DND-41 (cell line): ENCODE measurements around the gene CTBP1.

Experiments used
- EZH2 ChIP-seq: IDR thresholded peaks from 3 replicates; pipeline ENCODE4 v1.6.1; 2012; ENCODE audit warnings: borderline replicate concordance, low read depth, mild to moderate bottlenecking, moderate library complexity, low read length, inconsistent platforms; ENCODE audit not compliant: severe bottlenecking
- TF ChIP-seq, protein P1 (sequence below): IDR thresholded peaks from 2 replicates; pipeline ENCODE4 v1.5.1; 2012; ENCODE audit warnings: borderline replicate concordance, low read length, moderate library complexity, mild to moderate bottlenecking; ENCODE audit not compliant: poor library complexity, severe bottlenecking; ENCODE audit errors: extremely low read depth

DNA sequence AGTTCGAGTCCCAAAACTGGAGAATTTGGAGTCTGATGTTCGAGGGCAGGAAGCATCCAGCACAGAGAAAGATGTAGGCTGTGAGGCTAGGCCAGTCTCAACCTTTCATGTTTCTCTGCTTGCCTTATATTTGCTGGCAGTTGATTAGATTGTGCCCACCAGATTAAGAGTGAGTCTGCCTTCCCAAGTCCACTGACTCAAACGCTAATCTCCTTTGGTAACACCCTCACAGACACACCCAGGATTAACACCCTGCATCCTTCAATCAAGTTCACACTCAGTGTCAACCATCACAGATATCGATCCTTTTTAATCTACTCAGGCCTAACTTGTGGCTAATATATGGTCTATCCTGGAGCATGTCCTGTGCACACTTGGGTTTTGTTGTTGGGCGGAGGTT is 22.8 kb upstream of the CTBP1 start:
- TF ChIP-seq, protein P1, sequence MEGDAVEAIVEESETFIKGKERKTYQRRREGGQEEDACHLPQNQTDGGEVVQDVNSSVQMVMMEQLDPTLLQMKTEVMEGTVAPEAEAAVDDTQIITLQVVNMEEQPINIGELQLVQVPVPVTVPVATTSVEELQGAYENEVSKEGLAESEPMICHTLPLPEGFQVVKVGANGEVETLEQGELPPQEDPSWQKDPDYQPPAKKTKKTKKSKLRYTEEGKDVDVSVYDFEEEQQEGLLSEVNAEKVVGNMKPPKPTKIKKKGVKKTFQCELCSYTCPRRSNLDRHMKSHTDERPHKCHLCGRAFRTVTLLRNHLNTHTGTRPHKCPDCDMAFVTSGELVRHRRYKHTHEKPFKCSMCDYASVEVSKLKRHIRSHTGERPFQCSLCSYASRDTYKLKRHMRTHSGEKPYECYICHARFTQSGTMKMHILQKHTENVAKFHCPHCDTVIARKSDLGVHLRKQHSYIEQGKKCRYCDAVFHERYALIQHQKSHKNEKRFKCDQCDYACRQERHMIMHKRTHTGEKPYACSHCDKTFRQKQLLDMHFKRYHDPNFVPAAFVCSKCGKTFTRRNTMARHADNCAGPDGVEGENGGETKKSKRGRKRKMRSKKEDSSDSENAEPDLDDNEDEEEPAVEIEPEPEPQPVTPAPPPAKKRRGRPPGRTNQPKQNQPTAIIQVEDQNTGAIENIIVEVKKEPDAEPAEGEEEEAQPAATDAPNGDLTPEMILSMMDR: no peak
- TF ChIP-seq EZH2: no peak
